DMS53 treated with DMSO at 0.1 percent for 48 hours (cell line): ENCODE data around the gene RPTOR.
"Not testable (repeated sequence)": the region's sequence is repeated elsewhere in the genome, so short reads cannot be mapped to it uniquely, and the experiment has no call there.

ENCODE experiments used
- DNase-seq: peaks from one replicate; lab custom pipeline; 2025; ENCODE audit not compliant: unreplicated experiment; lab: John Stamatoyannopoulos, UW

Gene RPTOR

GRCh38 chr17:80868022-80868609, 323.5 kb downstream of the RPTOR start:
- no peak for DNase-seq

DNA sequence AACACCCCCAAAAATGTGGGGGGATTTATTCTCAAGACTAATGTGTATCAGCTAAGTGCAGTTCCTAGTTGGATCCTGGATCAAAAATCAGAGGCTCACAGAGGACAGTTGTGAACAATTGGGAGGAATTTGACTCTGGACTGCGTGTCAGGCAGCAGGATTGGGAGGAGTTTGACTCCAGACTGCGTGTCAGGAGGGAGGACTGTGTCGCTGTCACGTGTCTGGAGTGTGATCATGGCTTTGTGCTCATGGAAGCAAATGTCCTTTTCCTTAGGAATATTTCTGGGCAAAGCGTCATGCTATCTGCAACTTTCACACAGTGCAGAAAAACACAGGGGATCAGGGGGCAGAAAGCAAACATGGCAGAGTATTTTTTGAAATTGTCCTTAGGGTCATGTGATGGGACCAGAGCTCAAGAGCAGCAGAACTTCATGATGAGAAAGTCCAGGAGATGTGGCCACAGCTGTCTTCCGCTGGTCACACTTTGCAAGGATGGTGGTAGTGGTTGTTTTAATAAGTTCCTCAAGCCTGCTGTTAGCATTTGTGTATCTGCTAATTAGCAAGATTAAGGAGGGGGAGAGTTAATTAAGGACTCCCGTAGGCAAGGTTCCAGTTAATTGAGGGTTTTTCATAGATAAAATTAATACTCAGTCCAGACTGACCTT, 325.0 kb downstream of the RPTOR start:
- DNase-seq, result no peak

DNA sequence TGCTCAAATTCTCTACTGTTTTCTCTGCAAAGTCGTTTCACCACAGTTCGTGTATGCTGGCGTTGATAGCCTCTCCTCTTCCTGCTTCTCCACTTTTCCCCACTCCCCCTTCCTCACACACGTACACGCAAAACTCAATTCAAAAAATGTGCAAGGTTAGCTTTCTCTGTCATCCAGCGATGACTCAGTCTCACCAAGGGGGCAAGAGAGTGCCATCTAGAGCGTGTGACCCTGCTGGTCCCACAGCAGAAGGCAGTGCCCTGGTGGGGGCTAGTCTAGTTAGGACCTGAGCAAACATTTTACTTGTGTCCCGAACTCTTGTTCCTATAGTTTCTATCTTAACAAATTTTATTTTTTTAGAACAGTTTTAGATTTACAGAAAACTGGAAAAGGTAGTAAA, 325.8 kb downstream of the RPTOR start:
- no peak for DNase-seq

DNA sequence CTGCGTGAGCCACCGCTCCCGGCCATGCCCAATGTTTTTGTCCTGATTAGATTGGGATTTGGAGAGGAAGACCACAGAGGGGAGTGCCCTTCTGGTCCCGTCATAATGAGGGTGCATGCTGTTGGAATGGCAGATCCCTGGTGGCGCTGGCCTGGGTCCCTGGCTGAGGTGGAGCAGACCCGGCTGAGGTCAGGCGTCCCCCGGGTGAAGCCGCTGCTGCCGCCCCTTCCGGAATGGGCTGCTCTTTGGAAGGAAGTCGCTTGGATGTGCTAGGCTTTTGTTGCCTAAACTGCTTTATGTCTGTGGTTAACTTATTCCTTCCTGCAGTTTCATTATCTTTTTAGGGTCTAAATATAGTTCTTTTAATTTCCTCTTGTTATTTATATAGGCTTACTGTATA, 326.7 kb downstream of the RPTOR start:
- DNase-seq, result no peak

GRCh38 chr17:80872001-80872500, 327.4 kb downstream of the RPTOR start:
- no peak for DNase-seq

DNA sequence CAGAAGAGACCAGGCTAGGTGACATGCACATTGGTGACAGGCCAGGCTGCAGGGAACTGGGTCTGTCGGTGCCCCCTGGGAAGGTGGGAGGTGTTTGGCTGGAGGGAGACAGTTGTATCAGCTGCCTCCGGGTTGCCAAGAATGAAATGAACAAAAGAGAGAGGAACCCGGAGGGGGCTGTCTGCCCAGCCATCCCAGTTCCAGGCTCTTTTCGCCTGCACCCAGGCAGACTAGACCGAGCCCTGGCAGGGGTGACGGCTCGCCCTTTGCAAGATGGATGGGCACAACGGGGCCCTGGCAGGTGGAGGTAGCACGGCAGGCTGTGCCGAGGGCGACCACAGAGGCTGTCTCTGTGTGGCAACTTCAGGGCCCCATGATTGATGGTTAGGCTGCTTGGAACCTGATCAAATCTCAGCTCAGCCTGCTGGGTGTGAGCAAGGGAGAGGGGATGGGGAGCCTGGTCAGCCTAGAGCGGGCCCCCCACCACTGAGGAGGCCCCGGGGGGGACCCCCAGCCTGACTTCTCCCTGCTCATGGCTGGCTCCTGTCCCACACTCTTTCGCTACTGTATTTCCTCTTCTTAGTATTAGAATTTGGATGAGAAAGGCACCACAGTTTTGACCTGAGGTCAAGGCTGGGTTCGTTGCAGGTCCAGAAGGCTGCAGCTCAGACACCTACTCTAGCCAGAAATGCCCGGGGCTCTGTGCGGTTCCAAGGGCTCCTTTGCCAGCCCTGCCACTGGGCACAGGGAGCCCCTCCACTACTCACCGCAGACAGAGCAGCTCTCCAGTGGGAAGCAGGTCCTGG, 328.1 kb downstream of the RPTOR start:
- no peak for DNase-seq

GRCh38 chr17:80873307-80873951, 328.8 kb downstream of the RPTOR start:
- no peak for DNase-seq

- DNase-seq, result no peak
These were observed 330.3 kb downstream of the RPTOR start for GRCh38 chr17:80874866-80875445.

DNA sequence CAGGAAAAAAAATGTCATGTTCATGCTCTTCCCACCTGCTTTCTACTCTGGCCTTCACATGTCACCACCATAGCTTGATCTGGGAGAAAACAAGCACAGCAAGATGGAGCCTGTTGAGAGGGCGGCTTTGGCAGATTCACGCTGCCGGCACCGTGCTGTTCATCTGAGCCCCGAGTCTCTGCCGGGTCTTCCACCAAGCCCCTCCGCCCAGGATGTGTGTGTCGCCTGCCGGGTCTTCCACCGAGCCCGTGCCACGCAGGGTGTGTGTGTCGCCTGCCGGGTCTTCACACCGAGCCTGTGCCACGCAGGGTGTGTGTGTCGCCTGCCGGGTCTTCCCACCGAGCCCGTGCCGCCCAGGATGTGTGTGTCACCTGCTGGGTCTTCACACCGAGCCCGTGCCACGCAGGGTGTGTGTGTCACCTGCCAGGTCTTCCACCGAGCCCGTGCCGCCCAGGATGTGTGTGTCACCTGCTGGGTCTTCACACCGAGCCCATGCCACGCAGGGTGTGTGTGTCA, 330.9 kb downstream of the RPTOR start:
- DNase-seq, result not testable (repeated sequence)

DNA sequence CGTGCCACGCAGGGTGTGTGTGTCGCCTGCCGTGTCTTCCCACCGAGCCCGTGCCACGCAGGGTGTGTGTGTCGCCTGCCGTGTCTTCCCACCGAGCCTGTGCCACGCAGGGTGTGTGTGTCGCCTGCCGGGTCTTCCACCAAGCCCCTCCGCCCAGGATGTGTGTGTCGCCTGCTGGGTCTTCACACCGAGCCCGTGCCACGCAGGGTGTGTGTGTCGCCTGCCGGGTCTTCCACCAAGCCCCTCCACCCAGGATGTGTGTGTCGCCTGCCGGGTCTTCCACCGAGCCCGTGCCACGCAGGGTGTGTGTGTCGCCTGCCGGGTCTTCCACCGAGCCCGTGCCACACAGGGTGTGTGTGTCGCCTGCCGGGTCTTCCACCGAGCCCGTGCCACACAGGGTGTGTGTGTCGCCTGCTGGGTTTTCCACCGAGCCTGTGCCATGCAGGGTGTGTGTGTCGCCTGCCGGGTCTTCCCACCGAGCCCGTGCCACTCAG, 331.9 kb downstream of the RPTOR start:
- not testable (repeated sequence) for DNase-seq

DNA sequence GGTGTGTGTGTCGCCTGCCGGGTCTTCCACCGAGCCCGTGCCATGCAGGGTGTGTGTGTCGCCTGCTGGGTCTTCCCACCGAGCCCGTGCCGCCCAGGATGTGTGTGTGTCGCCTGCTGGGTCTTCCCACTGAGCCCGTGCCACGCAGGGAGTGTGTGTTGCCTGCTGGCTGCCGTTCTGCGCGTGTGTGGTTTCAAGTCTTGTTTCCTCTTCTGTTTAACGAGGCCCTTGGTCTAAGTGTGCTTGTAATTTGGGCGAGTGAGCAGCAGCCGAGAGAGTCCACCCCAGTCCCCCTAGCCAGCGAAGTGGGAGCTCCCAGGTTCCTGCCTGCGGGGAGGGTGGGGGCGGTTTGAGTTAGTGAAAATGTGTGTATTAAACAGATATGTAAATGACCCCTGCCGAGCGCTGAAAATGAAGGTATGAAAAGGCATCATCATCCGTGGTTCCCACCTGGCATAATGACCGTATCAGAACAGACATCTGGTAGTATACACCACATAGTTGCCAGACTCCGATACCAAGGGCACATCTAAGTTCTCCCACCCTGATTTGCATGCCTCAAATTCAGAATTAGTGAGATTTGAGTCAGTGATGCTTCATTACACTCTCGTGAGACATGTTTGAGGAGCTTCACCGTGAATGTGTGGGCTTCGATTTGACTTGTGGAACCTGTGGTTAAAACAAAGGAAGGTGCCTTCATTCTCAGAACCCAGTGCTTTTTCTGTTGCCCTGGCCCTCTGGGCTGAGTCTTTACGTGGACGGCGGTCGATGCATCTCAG, 332.5 kb downstream of the RPTOR start:
- DNase-seq, result no peak

- no peak for DNase-seq
These were observed 333.2 kb downstream of the RPTOR start for GRCh38 chr17:80877729-80878303.

- DNase-seq, result no peak
These were observed 334.5 kb downstream of the RPTOR start for GRCh38 chr17:80878876-80879722.

- no peak for DNase-seq
These were observed 335.3 kb downstream of the RPTOR start for GRCh38 chr17:80879723-80880647.

GRCh38 chr17:80880648-80880985, 336.0 kb downstream of the RPTOR start:
- DNase-seq, result no peak

- no peak for DNase-seq
These were observed 336.7 kb downstream of the RPTOR start for GRCh38 chr17:80881306-80881705.

DNA sequence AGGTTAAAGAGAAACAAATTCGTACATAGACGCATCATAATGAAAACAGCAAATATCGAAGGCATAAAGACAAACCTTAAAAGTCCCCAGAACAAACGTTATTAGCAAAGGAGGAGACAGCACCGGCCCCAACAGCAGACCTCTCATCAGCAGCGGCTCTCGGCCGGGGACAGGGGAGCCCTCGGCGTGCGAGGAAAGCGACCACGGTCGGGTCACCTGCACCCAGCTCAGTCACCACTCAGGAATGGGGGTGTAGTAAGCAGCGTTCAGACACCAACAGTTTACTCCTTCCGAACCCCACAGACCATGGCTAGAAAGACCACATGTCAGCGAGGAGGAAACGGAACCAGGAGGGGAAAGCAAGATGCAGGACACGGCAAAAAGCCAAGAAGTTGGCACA, 337.7 kb downstream of the RPTOR start:
- no peak for DNase-seq
